Pulmonary artery endothelial cell (primary cell): Measurements from ENCODE around the gene CNTNAP2. TPM values are rescaled to one million over a fixed set of nuclear protein-coding genes. Genes with fewer than 3 reads are reported as not detected.
"Not testable (repeated sequence)": the region's sequence is repeated elsewhere in the genome, so short reads cannot be mapped to it uniquely, and the experiment has no call there.

Experiments used
- DNase-seq: peaks from one replicate; pipeline ENCODE4 v3.0.0-alpha.2; 2011; ENCODE audit warnings: low read depth, low spot score
- total RNA-seq: library from RNA; depleted of rRNA; stranded (reverse); fragments of >200 nt; gene quantifications from 2 replicates; pipeline ENCODE4 v1.2.3, GENCODE V29; 2014

Gene CNTNAP2
- total RNA-seq, 1 donor from 2014 or later, result not detected

GRCh38 chr7:148327379-148327778 lies 2210.8 kb downstream of the CNTNAP2 start:
- DNase-seq, result no peak

GRCh38 chr7:148328906-148329305 lies 2212.3 kb downstream of the CNTNAP2 start:
- DNase-seq, result no peak

- DNase-seq, result no peak
These were observed 2213.7 kb downstream of the CNTNAP2 start for GRCh38 chr7:148330124-148330818.

GRCh38 chr7:148330822-148331221 lies 2214.2 kb downstream of the CNTNAP2 start:
- no peak for DNase-seq

- not testable (repeated sequence) for DNase-seq
These were observed 2214.9 kb downstream of the CNTNAP2 start for GRCh38 chr7:148331456-148331855.

- no peak for DNase-seq
These were observed 2215.9 kb downstream of the CNTNAP2 start for GRCh38 chr7:148332191-148333186.

GRCh38 chr7:148334441-148334956 lies 2217.9 kb downstream of the CNTNAP2 start:
- DNase-seq, result no peak

GRCh38 chr7:148334959-148335577 lies 2218.5 kb downstream of the CNTNAP2 start:
- no peak for DNase-seq

GRCh38 chr7:148335790-148336189 lies 2219.2 kb downstream of the CNTNAP2 start:
- no peak for DNase-seq

- DNase-seq, result no peak
These were observed 2219.8 kb downstream of the CNTNAP2 start for GRCh38 chr7:148336411-148336810.

GRCh38 chr7:148337246-148337965 lies 2220.8 kb downstream of the CNTNAP2 start:
- DNase-seq, result no peak

- no peak for DNase-seq
These were observed 2221.6 kb downstream of the CNTNAP2 start for GRCh38 chr7:148337995-148338747.

- DNase-seq, result no peak
These were observed 2224.1 kb downstream of the CNTNAP2 start for GRCh38 chr7:148340438-148341280.

GRCh38 chr7:148344406-148344805 lies 2227.8 kb downstream of the CNTNAP2 start:
- DNase-seq, result no peak

GRCh38 chr7:148347981-148348380 lies 2231.4 kb downstream of the CNTNAP2 start:
- no peak for DNase-seq

- no peak for DNase-seq
These were observed 2231.9 kb downstream of the CNTNAP2 start for GRCh38 chr7:148348466-148348865.

- DNase-seq, result no peak
These were observed 2239.7 kb downstream of the CNTNAP2 start for GRCh38 chr7:148356303-148356702.

GRCh38 chr7:148362541-148362940 lies 2245.9 kb downstream of the CNTNAP2 start:
- no peak for DNase-seq

GRCh38 chr7:148367731-148368475 lies 2251.3 kb downstream of the CNTNAP2 start:
- DNase-seq, result no peak
